Gastrocnemius medialis (tissue), 4 donors: Measurements from ENCODE around the gene MAPK8IP3. TPM values are rescaled to one million over a fixed set of nuclear protein-coding genes. Genes with fewer than 3 reads are reported as not detected.
"Not testable (repeated sequence)": the region's sequence is repeated elsewhere in the genome, so short reads cannot be mapped to it uniquely, and the experiment has no call there.

Experiments used
- ATAC-seq, 2 donors: fragments of 150-250 bp; one replicate each; pipeline ENCODE4 v1.9.1; 2016
- DNase-seq, 2 donors: peaks; one replicate each; pipeline ENCODE4 v3.0.0-alpha.2; 2019
- H3K27ac ChIP-seq, 4 donors: fragments of 200-600 bp; sonication (generic); 1 replicate in 1 of 4; 2 replicates in 3 of 4; pipeline ENCODE4 v1.5.1; 2016 to 2018; ENCODE audit warnings: mild to moderate bottlenecking in 2 of 4, moderate library complexity in 1 of 4
- H3K27me3 ChIP-seq, 3 donors: fragments of 200-600 bp; sonication (generic) in 2 of 3; 1 replicate in 1 of 3; 2 replicates in 2 of 3; pipeline versions ENCODE4 v1.5.1 to v1.6.0; 2016 to 2019; ENCODE audit warnings: mild to moderate bottlenecking in 1 of 3, moderate library complexity in 1 of 3
- H3K36me3 ChIP-seq, 2 donors: fragments of 200-600 bp; sonication (generic) in 1 of 2; one replicate each; pipeline ENCODE4 v1.5.1; 2017 to 2018
- H3K4me1 ChIP-seq, 2 donors: fragments of 200-600 bp; sonication (generic) in 1 of 2; one replicate each; pipeline ENCODE4 v1.5.1; 2016 to 2017; ENCODE audit warnings: mild to moderate bottlenecking in 2 of 2
- H3K4me3 ChIP-seq, 4 donors: fragments of 200-600 bp; sonication (generic) in 3 of 4; 1 replicate in 1 of 4; 2 replicates in 3 of 4; pipeline ENCODE4 v1.5.1; 2016 to 2019; ENCODE audit warnings: mild to moderate bottlenecking in 2 of 4
- H3K9me3 ChIP-seq, 3 donors: fragments of 200-600 bp; sonication (generic) in 2 of 3; 1 replicate in 1 of 3; 2 replicates in 2 of 3; pipeline ENCODE4 v1.5.1; 2016 to 2019
- CTCF ChIP-seq, 5 experiments: fragments of 450-650 bp in 3 of 5; fragments of 200-600 bp in 2 of 5; sonication (generic) in 2 of 5; IDR thresholded peaks in 4 of 5; conservative IDR thresholded peaks in 1 of 5; 1 replicate in 4 of 5; 2 replicates in 1 of 5; pipeline ENCODE4 v1.5.1; 2016 to 2019; ENCODE audit warnings: antibody characterized with exemption in 5 of 5, mild to moderate bottlenecking in 3 of 5, moderate library complexity in 3 of 5
- POLR2A ChIP-seq, 2 donors: fragments of 450-650 bp; IDR thresholded peaks; one replicate each; pipeline ENCODE4 v1.6.1; 2017; ENCODE audit warnings: antibody characterized with exemption in 2 of 2, mild to moderate bottlenecking in 2 of 2, moderate library complexity in 2 of 2
- in situ Hi-C, 4 donors: fragments of 200-750 bp; cut with MboI; loops; one replicate each; pipeline versions ENCODE4 v1.15.0 to v1.8.0; 2017; ENCODE audit warnings: low sequenced_read_pairs in 4 of 4
- intact Hi-C: fragments of 100-400 bp; cut with DNase I; formaldehyde crosslinking; loops from one replicate; pipeline ENCODE4 v1.15.1; 2023; ENCODE audit warnings: low total_unique reads
- total RNA-seq, 4 donors: library from RNA; depleted of rRNA; stranded (reverse); fragments of >200 nt; gene quantifications; one replicate each; pipeline versions ENCODE4 v1.1.0 to v1.2.3, GENCODE V29; 2016

The MAPK8IP3 gene
- total RNA-seq, 4 donors from 2014 or later = 6.5 to 22.6 (median 13.9) TPM

GRCh38 chr16:1732071-1732470 is 26.1 kb downstream of the MAPK8IP3 start:
- Histone ChIP-seq H3K27me3 (no peaks in the 10 kb centered on the region), H3K36me3 (peaks cover 0 to 45% of the 10 kb centered on the region in 2 donors), H3K9me3 (no peaks in the 10 kb centered on the region), H3K27ac (no peak overlapping the region), H3K4me3 (no peak overlapping the region), H3K4me1 (no peaks in the 10 kb centered on the region)
- intact Hi-C loops = no loop called here
- DNase-seq (no peak), ATAC-seq (no peak)
- in situ Hi-C loops = no loop called here
- TF ChIP-seq CTCF (IDR thresholded peaks at IDR 0.05 in 4 of 5, conservative IDR thresholded peaks at IDR 0.05 in 1 of 5) (no peak), POLR2A (IDR thresholded peaks at IDR 0.05) (no peak)

- ATAC-seq, H3K27me3 ChIP-seq, intact Hi-C loops, DNase-seq, H3K27ac ChIP-seq, H3K4me1 ChIP-seq, H3K4me3 ChIP-seq, in situ Hi-C loops, H3K9me3 ChIP-seq: not testable (repeated sequence)
- H3K36me3 ChIP-seq = peaks cover 0 to 40% of the 10 kb centered on the region in 2 donors
Observed at GRCh38 chr16:1732551-1732987, 26.6 kb downstream of the MAPK8IP3 start.

- intact Hi-C loops (no loop called here), in situ Hi-C loops (no loop called here)
- TF ChIP-seq CTCF (IDR thresholded peaks at IDR 0.05 in 4 of 5, conservative IDR thresholded peaks at IDR 0.05 in 1 of 5) (no peak), POLR2A (IDR thresholded peaks at IDR 0.05) (no peak)
- H3K4me1 ChIP-seq = no peaks in the 10 kb centered on the region
- ATAC-seq = no peak
- H3K36me3 ChIP-seq = peaks cover 0 to 25% of the 10 kb centered on the region in 2 donors
- no peak for DNase-seq
- H3K27ac ChIP-seq = no peak overlapping the region
- H3K27me3 ChIP-seq = no peaks in the 10 kb centered on the region
- no peaks in the 10 kb centered on the region for H3K9me3 ChIP-seq
- no peak overlapping the region for H3K4me3 ChIP-seq
Observed at GRCh38 chr16:1734123-1734522, 28.1 kb downstream of the MAPK8IP3 start.

- Histone ChIP-seq H3K36me3 (peaks cover 0 to 22% of the 10 kb centered on the region in 2 donors), H3K4me1 (no peaks in the 10 kb centered on the region), H3K27me3 (no peaks in the 10 kb centered on the region), H3K9me3 (no peaks in the 10 kb centered on the region), H3K27ac (no peak overlapping the region), H3K4me3 (no peak overlapping the region)
- TF ChIP-seq POLR2A (IDR thresholded peaks at IDR 0.05) = no peak
- no peak for TF ChIP-seq CTCF (IDR thresholded peaks at IDR 0.05 in 4 of 5, conservative IDR thresholded peaks at IDR 0.05 in 1 of 5)
- DNase-seq (no peak), ATAC-seq (no peak)
- intact Hi-C loops = no loop called here
- in situ Hi-C loops = no loop called here
Observed at GRCh38 chr16:1734816-1735215, 28.8 kb downstream of the MAPK8IP3 start.

- in situ Hi-C loops (no loop called here), intact Hi-C loops (no loop called here)
- H3K27ac ChIP-seq = no peak overlapping the region
- H3K4me3 ChIP-seq = no peak overlapping the region
- no peak for TF ChIP-seq POLR2A (IDR thresholded peaks at IDR 0.05)
- TF ChIP-seq CTCF (IDR thresholded peaks at IDR 0.05 in 4 of 5, conservative IDR thresholded peaks at IDR 0.05 in 1 of 5) = no peak
- ATAC-seq (no peak), DNase-seq (no peak)
- H3K27me3 ChIP-seq = no peaks in the 10 kb centered on the region
- peaks cover 0 to 18% of the 10 kb centered on the region in 2 donors for H3K36me3 ChIP-seq
- no peaks in the 10 kb centered on the region for H3K9me3 ChIP-seq
- no peaks in the 10 kb centered on the region for H3K4me1 ChIP-seq
Observed at GRCh38 chr16:1740234-1740633, 34.2 kb downstream of the MAPK8IP3 start.
